Hematopoietic multipotent progenitor cell treated with erythropoietin and hydrocortisone succinate and interleukin-3 and kit ligand, for 17 days (in vitro differentiated cells): ENCODE measurements around the gene CYTH3.

ENCODE experiments used
- DNase-seq: peaks from one replicate; pipeline ENCODE4 v3.0.0-alpha.2; 2015; ENCODE audit warnings: low spot score

Gene CYTH3

GRCh38 chr7:6279937-6280336, 7.5 kb upstream of the CYTH3 start:
- no peak for DNase-seq

- DNase-seq, result no peak
Observed at GRCh38 chr7:6279341-6279740, 6.9 kb upstream of the CYTH3 start.

GRCh38 chr7:6278749-6279310, 6.4 kb upstream of the CYTH3 start:
- DNase-seq, result no peak

- no peak for DNase-seq
Observed at GRCh38 chr7:6277476-6277875, 5.1 kb upstream of the CYTH3 start.

GRCh38 chr7:6276911-6277408, 4.5 kb upstream of the CYTH3 start:
- no peak for DNase-seq

- DNase-seq, result no peak
Observed at GRCh38 chr7:6274743-6275142, 2.3 kb upstream of the CYTH3 start.

GRCh38 chr7:6273917-6274630, 1.6 kb upstream of the CYTH3 start:
- DNase-seq, result no peak

GRCh38 chr7:6273380-6273837, 985 bp upstream of the CYTH3 start:
- no peak for DNase-seq

- DNase-seq, result no peak
Observed at GRCh38 chr7:6271694-6272440, 557 bp downstream of the CYTH3 start.

- DNase-seq, result peak; percentile 60
Observed at GRCh38 chr7:6271060-6271658, 1.3 kb downstream of the CYTH3 start.

GRCh38 chr7:6269527-6269926, 2.9 kb downstream of the CYTH3 start:
- DNase-seq, result no peak

GRCh38 chr7:6268907-6269306, 3.5 kb downstream of the CYTH3 start:
- DNase-seq, result no peak

GRCh38 chr7:6268023-6268900, 4.2 kb downstream of the CYTH3 start:
- no peak for DNase-seq

GRCh38 chr7:6266699-6267098, 5.7 kb downstream of the CYTH3 start:
- no peak for DNase-seq

- DNase-seq, result no peak
Observed at GRCh38 chr7:6262221-6262620, 10.2 kb downstream of the CYTH3 start.

GRCh38 chr7:6261699-6262098, 10.7 kb downstream of the CYTH3 start:
- no peak for DNase-seq

- no peak for DNase-seq
Observed at GRCh38 chr7:6260291-6261187, 11.9 kb downstream of the CYTH3 start.

- no peak for DNase-seq
Observed at GRCh38 chr7:6259257-6259656, 13.2 kb downstream of the CYTH3 start.

GRCh38 chr7:6258440-6259182, 13.8 kb downstream of the CYTH3 start:
- DNase-seq, result no peak

- DNase-seq, result no peak
Observed at GRCh38 chr7:6257675-6258074, 14.7 kb downstream of the CYTH3 start.
